ENCODE results near the gene SETD2. TPM values are rescaled to one million over a fixed set of nuclear protein-coding genes. Genes with fewer than 3 reads are reported as not detected.

The SETD2 gene
- total and polyA plus RNA-seq, 2 of the 8 experiments (the other 6 are each of a cell fraction or from before 2014, with no cell fraction given) = 15.7 to 46.3 TPM

DNA sequence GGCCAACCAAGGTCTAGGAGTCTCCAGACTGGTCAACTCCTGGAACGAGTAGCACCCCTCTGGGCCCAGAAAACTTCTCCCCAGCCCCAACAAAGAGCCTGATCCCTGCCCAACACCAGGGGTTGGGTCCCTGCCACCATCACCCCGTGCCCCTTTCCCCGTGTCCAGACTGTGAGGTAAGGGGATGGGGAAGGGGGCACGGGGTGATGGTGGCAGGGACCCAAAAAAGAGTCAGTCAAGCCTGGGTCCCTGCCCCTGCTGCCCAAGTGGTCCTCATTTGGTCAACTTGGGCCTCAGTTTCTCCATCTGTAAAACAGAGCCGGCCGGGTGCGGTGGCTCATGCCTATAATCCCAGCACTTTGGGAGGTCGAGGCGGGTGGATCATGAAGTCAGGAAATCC is 185.5 kb downstream of the SETD2 start:
- peaks cover 0 to 13% (median 3%) of the 10 kb centered on the region in 4 experiments; a peak in 3 of 7 replicates for H3K27me3 ChIP-seq (replicated peaks in 1 of 4; ENCODE audit: control insufficient read depth in 3 of 4, extremely low read depth in 1 of 4, insufficient read depth in 3 of 4, low read length in 3 of 4)
- H3K79me2 ChIP-seq (ENCODE audit: control insufficient read depth in 1 of 2, insufficient read depth in 2 of 2, low read length in 2 of 2) = peaks cover 21 to 34% of the 10 kb centered on the region in 2 experiments
- no peak overlapping the region for H2BK20ac ChIP-seq (ENCODE audit: low read length)
- no peak overlapping the region for H4K91ac ChIP-seq (replicated peaks; ENCODE audit: insufficient read length, low read length)
- DNase-seq (ENCODE audit: low read depth in 1 of 2, low spot score in 2 of 2) (no peak), FAIRE-seq (no peak)
- no peaks in the 10 kb centered on the region; a peak in 1 of 8 replicates for H3K36me3 ChIP-seq (ENCODE audit: control insufficient read depth in 2 of 4, insufficient read depth in 4 of 4, low read length in 3 of 4)
- no peak overlapping the region for H3K56ac ChIP-seq (replicated peaks; ENCODE audit: insufficient read length, low read depth, low read length)
- no peak overlapping the region for H3K23ac ChIP-seq (ENCODE audit: insufficient read length)
- peaks cover 10% of the 10 kb centered on the region; the same call in 1 of the 2 replicates for H3K23me2 ChIP-seq (ENCODE audit: low read depth, low read length)
- H3K4ac ChIP-seq (replicated peaks; ENCODE audit: insufficient read length, low read depth, low read length) = no peak overlapping the region
- no peak overlapping the region for H2BK5ac ChIP-seq (ENCODE audit: low read depth, low read length)
- H3K18ac ChIP-seq (ENCODE audit: extremely low read depth, low read length) = no peak overlapping the region
- 0 out of 2 replicates have a peak overlapping the region, but pooled peaks have one; percentile 1 for H2BK12ac ChIP-seq (ENCODE audit: low read depth, low read length)
- no peak overlapping the region for H3K27ac ChIP-seq (ENCODE audit: low read depth, low read length)
- H4K8ac ChIP-seq (ENCODE audit: extremely low read depth, insufficient read depth, low read length) = peak overlapping the region; percentile 38; the same call in 1 of the 2 replicates
- WGBS, 2 experiments (ENCODE audit: extremely low coverage in 1 of 2, insufficient coverage in 1 of 2, insufficient read length in 1 of 2, insufficient replicate concordance in 2 of 2, low coverage in 1 of 2, low lambda C conversion rate in 2 of 2, missing lambda C conversion rate in 1 of 2) = 94% methylated on average over 9 of the region's 9 CpGs; no CpG with 5 or more reads in 1 of the 2 experiments
- TF ChIP-seq RXRA (IDR thresholded peaks at IDR 0.05; ENCODE audit: insufficient read depth, low read depth, low read length) (no peak), ZNF274 (IDR thresholded peaks at IDR 0.05; ENCODE audit: borderline replicate concordance, extremely low read depth, low read length) (no peak), EZH2 (IDR thresholded peaks at IDR 0.05; ENCODE audit: low read depth, low read length, severe bottlenecking) (no peak), SP1 (IDR thresholded peaks at IDR 0.05; ENCODE audit: low read depth, low read length) (no peak), NANOG (IDR thresholded peaks at IDR 0.05; ENCODE audit: insufficient read depth, low read depth, low read length, poor library complexity, severe bottlenecking) (no peak), POLR2A (IDR thresholded peaks at IDR 0.05; ENCODE audit: control extremely low read depth in 1 of 2, low read depth in 2 of 2, low read length in 2 of 2) (no peak), BACH1 (IDR thresholded peaks at IDR 0.05; ENCODE audit: low read length) (no peak), CHD1 (IDR thresholded peaks at IDR 0.05; ENCODE audit: low read depth, low read length) (no peak), KDM5A (IDR thresholded peaks at IDR 0.05; ENCODE audit: low read length) (no peak), CBX8 (IDR thresholded peaks at IDR 0.05; ENCODE audit: borderline replicate concordance, low read depth, low read length) (no peak), YY1 (IDR thresholded peaks at IDR 0.05; ENCODE audit: low read depth, low read length) (no peak), TCF12 (IDR thresholded peaks at IDR 0.05; ENCODE audit: low read depth, low read length) (no peak), PHF8 (conservative IDR thresholded peaks at IDR 0.05; ENCODE audit: low read depth, low read length) (no peak)
- no peak overlapping the region for H2BK15ac ChIP-seq (ENCODE audit: low read length)
- H3K4me2 ChIP-seq (ENCODE audit: insufficient read depth in 1 of 2, low read depth in 2 of 2, low read length in 2 of 2) = peak overlapping the region in 1 of 2 experiments; percentile 76; a peak in 1 of 4 replicates
- H2AFZ ChIP-seq (ENCODE audit: low read length) = no peak overlapping the region
- no peak overlapping the region for H3K14ac ChIP-seq (ENCODE audit: insufficient read length)
- peaks cover 4 to 18% of the 10 kb centered on the region in 2 experiments for H4K20me1 ChIP-seq (replicated peaks in 1 of 2; ENCODE audit: control insufficient read depth in 1 of 2, insufficient read depth in 2 of 2, low read length in 2 of 2)
- peaks cover 2% of the 10 kb centered on the region; the same call in 1 of the 2 replicates for H3K79me1 ChIP-seq (ENCODE audit: low read depth, low read length)
- no peak overlapping the region for H2BK120ac ChIP-seq (replicated peaks; ENCODE audit: low read depth, low read length)
- H3K4me3 ChIP-seq (ENCODE audit: extremely low read depth in 1 of 4, insufficient read depth in 2 of 4, low read depth in 3 of 4, low read length in 4 of 4) = no peak overlapping the region
- no peak overlapping the region for H4K5ac ChIP-seq (ENCODE audit: insufficient read length, low read depth, low read length)
- no peak overlapping the region for H3K9ac ChIP-seq (replicated peaks in 1 of 4; ENCODE audit: extremely low read depth in 1 of 4, low read depth in 3 of 4, low read length in 3 of 4)
- H3K9me3 ChIP-seq (ENCODE audit: insufficient read depth in 2 of 2, low read depth in 1 of 2, low read length in 1 of 2) = no peaks in the 10 kb centered on the region
- no peak overlapping the region for H2AK5ac ChIP-seq (ENCODE audit: low read depth, low read length)
- POLR2A ChIA-PET (ENCODE audit: partially characterized antibody) = interaction anchor here (0.6 to 1.8 kb wide), 4 partner anchors 7 to 65 kb away, joined by 3 to 4 read pairs (median 3); no protein-coding TSS in a partner anchor
- CTCF ChIA-PET (ENCODE audit: partially characterized antibody) = interaction anchor here (0.9 to 13.0 kb wide), 4 partner anchors 12 to 55 kb away, joined by 3 to 130 read pairs (median 6); no protein-coding TSS in a partner anchor
- H3K4me1 ChIP-seq (replicated peaks in 1 of 4; ENCODE audit: control insufficient read depth in 3 of 4, insufficient read depth in 4 of 4, low read length in 3 of 4) = peaks cover 3 to 27% (median 17%) of the 10 kb centered on the region in 4 experiments

Measured in H1 (cell line).